SK-N-SH (cell line): Measurements from ENCODE around the gene UBFD1. TPM values are rescaled to one million over a fixed set of nuclear protein-coding genes. Genes with fewer than 3 reads are reported as not detected.

Experiments used
- CTCF ChIA-PET: fragments of 300-600, 350-600 bp; formaldehyde crosslinking; extraction: SDS; loops from one replicate; lab custom pipeline; 2021; lab: Yijun Ruan, JAX
- POLR2A ChIA-PET: fragments of 350-600 bp; sonication (Branson Sonifier 250); formaldehyde crosslinking; extraction: SDS; loops from one replicate; lab custom pipeline; 2020; ENCODE audit warnings: antibody characterized with exemption, inconsistent platforms; lab: Yijun Ruan, JAX
- DNase-seq: peaks from one replicate; pipeline ENCODE4 v3.0.0; 2012
- H2AFZ ChIP-seq: fragments of 200-600 bp; sonication (generic); 2 replicates; pipeline ENCODE4 v1.8.1; 2016; ENCODE audit warnings: antibody characterized with exemption, mild to moderate bottlenecking, low read depth
- H3F3A ChIP-seq: fragments of 200-600 bp; sonication (generic); replicated peaks from 2 replicates; pipeline ENCODE3; 2016; ENCODE audit warnings: antibody characterized with exemption, mild to moderate bottlenecking; ENCODE audit not compliant: insufficient read depth
- H3K27ac ChIP-seq, 2 experiments: fragments of 200-500 bp in 1 of 2; fragments of 200-600 bp in 1 of 2; sonication (Bioruptor generic) in 1 of 2; sonication (generic), shearing (Covaris generic) in 1 of 2; 2 replicates each; pipeline versions ENCODE4 v1.5.1 to v1.6.1; 2014 to 2016; ENCODE audit warnings: low read depth in 2 of 2, inconsistent platforms in 1 of 2, low read length in 1 of 2, mild to moderate bottlenecking in 1 of 2, mixed read lengths in 1 of 2
- H3K27me3 ChIP-seq: fragments of 200-600 bp; sonication (generic), shearing (Covaris generic); 2 replicates; pipeline ENCODE4 v1.6.1; 2016; ENCODE audit warnings: mixed run types; ENCODE audit not compliant: insufficient read depth
- H3K36me3 ChIP-seq, 2 experiments: fragments of 200-500 bp in 1 of 2; fragments of 200-600 bp in 1 of 2; sonication (Bioruptor generic) in 1 of 2; sonication (generic) in 1 of 2; replicated peaks in 1 of 2; 2 replicates each; pipeline versions ENCODE3 to v1.5.1; 2014 to 2016; ENCODE audit warnings: low read length in 1 of 2, mild to moderate bottlenecking in 1 of 2; ENCODE audit not compliant: insufficient read depth in 2 of 2, control insufficient read depth in 1 of 2
- H3K4me1 ChIP-seq, 2 experiments: fragments of 200-500 bp in 1 of 2; fragments of 200-600 bp in 1 of 2; sonication (Bioruptor generic) in 1 of 2; sonication (generic), shearing (Covaris generic) in 1 of 2; 2 replicates each; pipeline versions ENCODE4 v1.5.1 to v1.6.1; 2014 to 2016; ENCODE audit warnings: low read depth in 1 of 2, low read length in 1 of 2, mixed run types in 1 of 2; ENCODE audit not compliant: insufficient read depth in 2 of 2, control insufficient read depth in 1 of 2
- H3K4me2 ChIP-seq: fragments of 200-600 bp; sonication (generic), shearing (Covaris generic); 2 replicates; pipeline ENCODE4 v1.6.1; 2017; ENCODE audit warnings: mixed run types
- H3K4me3 ChIP-seq, 2 experiments: fragments of 200-500 bp in 1 of 2; fragments of 200-600 bp in 1 of 2; sonication (Bioruptor generic) in 1 of 2; sonication (generic), shearing (Covaris generic) in 1 of 2; 2 replicates each; pipeline versions ENCODE4 v1.5.1 to v1.8.1; 2014 to 2016; ENCODE audit warnings: low read depth in 2 of 2, inconsistent platforms in 1 of 2, low read length in 1 of 2, mild to moderate bottlenecking in 1 of 2, mixed read lengths in 1 of 2, moderate library complexity in 1 of 2
- H3K79me2 ChIP-seq: fragments of 200-600 bp; sonication (generic); 2 replicates; pipeline ENCODE4 v1.8.1; 2017; ENCODE audit warnings: mild to moderate bottlenecking; ENCODE audit not compliant: insufficient read depth
- H3K9ac ChIP-seq: fragments of 200-600 bp; sonication (generic); 2 replicates; pipeline ENCODE4 v1.6.1; 2017; ENCODE audit warnings: mixed run types
- H3K9me2 ChIP-seq: fragments of 200-600 bp; sonication (generic); 2 replicates; pipeline ENCODE4 v1.6.1; 2017; ENCODE audit warnings: mixed run types
- H3K9me3 ChIP-seq: fragments of 200-600 bp; sonication (generic); 2 replicates; pipeline ENCODE4 v1.6.1; 2017; ENCODE audit warnings: mixed run types, mild to moderate bottlenecking, moderate library complexity
- H4K20me1 ChIP-seq: fragments of 200-600 bp; sonication (generic); 2 replicates; pipeline ENCODE4 v1.6.1; 2017; ENCODE audit warnings: mild to moderate bottlenecking, mixed run types; ENCODE audit not compliant: insufficient read depth
- EZH2phosphoT487 ChIP-seq: fragments of 200-600 bp; sonication (generic); IDR thresholded peaks from 2 replicates; pipeline ENCODE4 v1.6.1; 2017; ENCODE audit warnings: low read depth, mixed run types, mild to moderate bottlenecking, antibody characterized with exemption, moderate library complexity, borderline replicate concordance
- FOSL2 ChIP-seq: IDR thresholded peaks from 2 replicates; pipeline ENCODE4 v1.4.0; 2012; ENCODE audit warnings: low read depth, mild to moderate bottlenecking, moderate library complexity, borderline replicate concordance
- FOXJ3 ChIP-seq: sonication (generic); formaldehyde crosslinking; IDR thresholded peaks from 2 replicates; pipeline ENCODE4 v1.5.1; 2020; ENCODE audit warnings: mild to moderate bottlenecking, missing genetic modification reagents
- MXI1 ChIP-seq: IDR thresholded peaks from 2 replicates; pipeline ENCODE4 v1.6.1; 2012; ENCODE audit warnings: mild to moderate bottlenecking, low read depth, low read length, improper control_type of control experiment
- RCOR1 ChIP-seq: fragments of 150-350 bp; IDR thresholded peaks from 2 replicates; pipeline ENCODE4 v1.6.1; 2017; ENCODE audit warnings: antibody characterized with exemption, low read length
- RFX5 ChIP-seq: IDR thresholded peaks from 2 replicates; pipeline ENCODE4 v1.6.1; 2012; ENCODE audit warnings: mild to moderate bottlenecking, improper control_type of control experiment, low read length
- TAF1 ChIP-seq: IDR thresholded peaks from 2 replicates; pipeline ENCODE4 v1.6.1; 2012; ENCODE audit warnings: low read depth, mild to moderate bottlenecking, low read length, moderate library complexity, borderline replicate concordance
- TCF12 ChIP-seq: IDR thresholded peaks from 2 replicates; pipeline ENCODE4 v1.4.0; 2012
- TEAD4 ChIP-seq: IDR thresholded peaks from 2 replicates; pipeline ENCODE4 v1.4.0; 2012; ENCODE audit warnings: mild to moderate bottlenecking, borderline replicate concordance; ENCODE audit not compliant: insufficient read depth
- WGBS: methylation state at CpG from one replicate; pipeline ENCODE4 v1.1.6; 2017; ENCODE audit warnings: low lambda C conversion rate; 5-methylcytosine and 5-hydroxymethylcytosine counted together
- polyA plus RNA-seq, 3 experiments: library from polyadenylated mRNA; depleted of rRNA; stranded (reverse); fragments of >200 nt; gene quantifications; 2 replicates each; pipeline ENCODE4 v1.2.3, GENCODE V29; 2012
- TF ChIP-seq, protein P1 (sequence below): fragments of 150-350 bp; IDR thresholded peaks from 2 replicates; pipeline ENCODE4 v1.6.1; 2017; ENCODE audit warnings: antibody characterized with exemption, low read length, low read depth, borderline replicate concordance

UBFD1 gene
- polyA plus RNA-seq, 1 of the 3 experiments (the other 2 are of a cell fraction): 66.1 TPM

DNA sequence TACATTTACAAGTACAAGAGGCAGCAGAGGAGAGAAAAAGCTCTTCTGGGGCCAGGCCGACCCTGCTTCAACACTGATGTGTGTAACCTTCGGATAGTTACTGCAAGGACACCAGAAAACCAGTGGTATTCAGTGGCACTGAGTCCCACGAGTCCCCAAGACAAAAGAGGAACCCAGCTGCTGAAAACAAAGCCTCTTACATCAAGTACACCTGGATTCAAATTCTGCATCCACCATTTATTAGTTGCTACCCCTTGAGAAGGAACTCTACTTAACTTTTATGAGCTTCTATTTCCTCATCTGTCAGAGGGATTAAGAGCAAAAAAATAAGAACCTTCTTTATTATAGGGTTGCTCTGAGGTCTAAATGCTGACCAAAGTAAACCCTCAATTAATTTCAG, 3.0 kb upstream of the UBFD1 start:
- Histone ChIP-seq H3F3A (peaks cover 7% of the 10 kb centered on the region), H3K4me3 (no peak overlapping the region), H3K27ac (no peak overlapping the region), H3K9ac (no peak overlapping the region), H3K4me2 (no peak overlapping the region), H3K9me2 (no peaks in the 10 kb centered on the region), H3K4me1 (peaks cover 11 to 14% of the 10 kb centered on the region in 2 experiments), H4K20me1 (no peaks in the 10 kb centered on the region), H3K36me3 (peaks cover 23 to 26% of the 10 kb centered on the region in 2 experiments), H3K27me3 (no peaks in the 10 kb centered on the region), H2AFZ (no peak overlapping the region), H3K79me2 (peaks cover 44% of the 10 kb centered on the region), H3K9me3 (no peaks in the 10 kb centered on the region)
- no peak for DNase-seq
- WGBS: 77% methylated on average over 3 of the region's 3 CpGs
- ChIA-PET POLR2A (no interaction called here), CTCF (interaction anchor here (0.6 to 3.9 kb wide), 3 partner anchors 10 to 1504 kb away, joined by 3 to 21 read pairs (median 4); no protein-coding TSS in a partner anchor)
- TF ChIP-seq RFX5 (no peak), MXI1 (no peak), FOSL2 (no peak)

DNA sequence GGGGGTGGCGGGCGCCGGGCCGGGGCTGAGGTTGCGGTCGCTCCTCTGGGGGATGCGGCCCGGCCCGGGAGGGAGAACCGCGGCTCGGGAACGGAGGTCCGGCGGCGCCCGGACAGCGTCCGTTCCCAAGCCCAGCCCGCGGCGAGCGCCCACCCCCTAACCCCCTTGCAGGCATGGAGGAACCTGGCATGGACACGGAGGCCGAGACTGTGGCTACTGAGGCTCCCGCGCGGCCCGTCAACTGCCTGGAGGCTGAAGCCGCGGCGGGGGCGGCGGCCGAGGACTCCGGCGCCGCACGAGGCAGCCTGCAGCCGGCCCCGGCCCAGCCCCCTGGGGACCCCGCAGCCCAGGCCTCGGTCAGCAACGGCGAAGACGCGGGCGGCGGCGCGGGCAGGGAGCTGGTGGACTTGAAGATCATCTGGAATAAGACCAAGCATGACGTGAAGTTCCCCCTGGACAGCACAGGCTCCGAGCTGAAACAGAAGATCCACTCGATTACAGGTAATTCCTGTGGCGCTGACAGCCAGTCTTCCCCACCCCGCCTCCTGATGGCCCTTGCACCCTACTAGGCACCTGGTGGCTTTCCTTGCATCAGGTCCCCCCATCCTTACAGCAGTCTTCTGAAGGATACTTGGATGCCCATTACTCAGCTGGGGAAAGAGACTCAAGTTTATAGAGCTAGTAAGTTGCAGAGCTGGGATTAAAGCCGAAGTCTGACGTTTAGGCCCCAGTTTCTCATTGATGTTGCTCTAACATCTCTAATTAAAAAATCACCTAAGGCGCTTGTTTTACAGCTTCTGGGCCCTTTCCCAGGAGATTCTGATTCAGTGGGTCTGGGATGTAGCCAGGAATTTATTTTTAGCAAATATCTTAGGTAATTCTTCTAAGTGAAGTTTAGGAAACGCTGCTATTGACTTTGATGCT, 514 bp downstream of the UBFD1 start:
- CTCF ChIA-PET: interaction anchor here (0.6 to 3.9 kb wide), 11 partner anchors 13 to 120 kb away, joined by 3 to 21 read pairs (median 4); partner anchors contain the start of genes GGA2, NDUFAB1 and PLK1
- POLR2A ChIA-PET: interaction anchor here (0.6 to 1.6 kb wide), 4 partner anchors 12 to 31 kb away, joined by 3 to 7 read pairs (median 6); no protein-coding TSS in a partner anchor
- TF ChIP-seq MXI1 (no peak), EZH2phosphoT487 (no peak), TCF12 (no peak), TAF1 (no peak; the same call in 1 of the 2 replicates), FOXJ3 (CRISPR knock-in tag) (no peak), TEAD4 (no peak), RFX5 (no peak), RCOR1 (no peak)
- TF ChIP-seq, protein P1, sequence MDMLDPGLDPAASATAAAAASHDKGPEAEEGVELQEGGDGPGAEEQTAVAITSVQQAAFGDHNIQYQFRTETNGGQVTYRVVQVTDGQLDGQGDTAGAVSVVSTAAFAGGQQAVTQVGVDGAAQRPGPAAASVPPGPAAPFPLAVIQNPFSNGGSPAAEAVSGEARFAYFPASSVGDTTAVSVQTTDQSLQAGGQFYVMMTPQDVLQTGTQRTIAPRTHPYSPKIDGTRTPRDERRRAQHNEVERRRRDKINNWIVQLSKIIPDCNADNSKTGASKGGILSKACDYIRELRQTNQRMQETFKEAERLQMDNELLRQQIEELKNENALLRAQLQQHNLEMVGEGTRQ: no peak

More for the DNA sequence above, 514 bp downstream of the UBFD1 start:
- H3F3A ChIP-seq: peaks cover 7% of the 10 kb centered on the region
- peaks cover 76% of the 10 kb centered on the region for H3K79me2 ChIP-seq
- peaks cover 12 to 17% of the 10 kb centered on the region in 2 experiments for H3K4me1 ChIP-seq
- H3K9me2 ChIP-seq: no peaks in the 10 kb centered on the region
- no peaks in the 10 kb centered on the region for H3K27me3 ChIP-seq
- WGBS: 8% methylated on average over 7 of the region's 60 CpGs
- H3K27ac ChIP-seq: peak overlapping the region; percentile 87 to 93
- peak overlapping the region; percentile 90 for H3K4me2 ChIP-seq
- peaks cover 40 to 43% of the 10 kb centered on the region in 2 experiments for H3K36me3 ChIP-seq
- no peaks in the 10 kb centered on the region for H3K9me3 ChIP-seq
- H2AFZ ChIP-seq: 0 out of 2 replicates have a peak overlapping the region, but pooled peaks have one; percentile 52
- DNase-seq: no peak
- no peaks in the 10 kb centered on the region; the same call in 1 of the 2 replicates for H4K20me1 ChIP-seq
- H3K9ac ChIP-seq: peak overlapping the region; percentile 96
- peak overlapping the region; percentile 89 to 98 for H3K4me3 ChIP-seq
